Stomach (tissue), 4 donors: ENCODE results near the gene RPP38.

ENCODE experiments used
- CTCF ChIP-seq, 7 experiments: fragments of 450-650 bp in 4 of 7; fragments of 200-600 bp in 3 of 7; sonication (generic) in 3 of 7; IDR thresholded peaks; one replicate each; pipeline ENCODE4 v1.5.1; 2016 to 2019; ENCODE audit warnings: antibody characterized with exemption in 7 of 7, control low read depth in 2 of 7, mild to moderate bottlenecking in 1 of 7
- POLR2AphosphoS5 ChIP-seq, 3 donors: sonication (generic); formaldehyde crosslinking; IDR thresholded peaks; one replicate each; pipeline ENCODE4 v1.6.1; 2016; ENCODE audit warnings: antibody characterized with exemption in 3 of 3

GRCh38 chr10:15152556-15152955 is 55.4 kb downstream of the RPP38 start:
- TF ChIP-seq CTCF (IDR thresholded peaks at IDR 0.05) (no peak), POLR2AphosphoS5 (IDR thresholded peaks at IDR 0.05) (no peak)
